ENCODE data around the gene SLC7A7. TPM values are rescaled to one million over a fixed set of nuclear protein-coding genes. Genes with fewer than 3 reads are reported as not detected.

SLC7A7 gene
- total and polyA plus RNA-seq, 2 of the 13 experiments (the other 11 are each of a cell fraction or from before 2014, with no cell fraction given): 0.13 to 0.63 TPM

- TF ChIP-seq, protein P1, sequence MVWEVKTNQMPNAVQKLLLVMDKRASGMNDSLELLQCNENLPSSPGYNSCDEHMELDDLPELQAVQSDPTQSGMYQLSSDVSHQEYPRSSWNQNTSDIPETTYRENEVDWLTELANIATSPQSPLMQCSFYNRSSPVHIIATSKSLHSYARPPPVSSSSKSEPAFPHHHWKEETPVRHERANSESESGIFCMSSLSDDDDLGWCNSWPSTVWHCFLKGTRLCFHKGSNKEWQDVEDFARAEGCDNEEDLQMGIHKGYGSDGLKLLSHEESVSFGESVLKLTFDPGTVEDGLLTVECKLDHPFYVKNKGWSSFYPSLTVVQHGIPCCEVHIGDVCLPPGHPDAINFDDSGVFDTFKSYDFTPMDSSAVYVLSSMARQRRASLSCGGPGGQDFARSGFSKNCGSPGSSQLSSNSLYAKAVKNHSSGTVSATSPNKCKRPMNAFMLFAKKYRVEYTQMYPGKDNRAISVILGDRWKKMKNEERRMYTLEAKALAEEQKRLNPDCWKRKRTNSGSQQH (CRISPR knock-in tag; IDR thresholded peaks at IDR 0.05; ENCODE audit: low read depth): no peak
- TF ChIP-seq ZBTB8A (CRISPR knock-in tag; IDR thresholded peaks at IDR 0.05; ENCODE audit: borderline replicate concordance, low read depth) (no peak), ZSCAN22 (CRISPR knock-in tag; IDR thresholded peaks at IDR 0.05) (no peak), THAP7 (CRISPR knock-in tag; IDR thresholded peaks at IDR 0.05) (no peak), KDM6A (CRISPR knock-in tag; IDR thresholded peaks at IDR 0.05; ENCODE audit: low read depth) (no peak), SP140L (CRISPR knock-in tag; IDR thresholded peaks at IDR 0.05; ENCODE audit: borderline replicate concordance) (no peak), KAT8 (CRISPR knock-in tag; IDR thresholded peaks at IDR 0.05) (no peak), SMYD3 (CRISPR knock-in tag; IDR thresholded peaks at IDR 0.05) (no peak), ZSCAN12 (CRISPR knock-in tag; IDR thresholded peaks at IDR 0.05) (0 out of 2 replicates have a peak, but pooled peaks have one; percentile 6), ZC3H13 (CRISPR knock-in tag; IDR thresholded peaks at IDR 0.05) (no peak; the same call in 1 of the 2 replicates), NR3C1 (CRISPR knock-in tag; IDR thresholded peaks at IDR 0.05) (no peak), ASH2L (IDR thresholded peaks at IDR 0.05; ENCODE audit: insufficient read length, low read depth, low read length) (no peak), ZNF12 (CRISPR knock-in tag; IDR thresholded peaks at IDR 0.05) (no peak), MAFK (conservative IDR thresholded peaks at IDR 0.05 in 1 of 2, IDR thresholded peaks at IDR 0.05 in 1 of 2; ENCODE audit: low read length in 2 of 2) (peak in 1 of 2 experiments; percentile 31; a peak in 1 of 4 replicates), ZNF607 (CRISPR knock-in tag; IDR thresholded peaks at IDR 0.05; ENCODE audit: borderline replicate concordance) (no peak), PAWR (CRISPR knock-in tag; IDR thresholded peaks at IDR 0.05; ENCODE audit: borderline replicate concordance) (no peak), ZNF782 (CRISPR knock-in tag; IDR thresholded peaks at IDR 0.05; ENCODE audit: borderline replicate concordance) (no peak)
- TF ChIP-seq, protein P2, sequence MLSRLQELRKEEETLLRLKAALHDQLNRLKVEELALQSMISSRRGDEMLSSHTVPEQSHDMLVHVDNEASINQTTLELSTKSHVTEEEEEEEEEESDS (CRISPR knock-in tag; IDR thresholded peaks at IDR 0.05; ENCODE audit: borderline replicate concordance): peak; percentile 41; the same call in 1 of the 2 replicates
- TF ChIP-seq, protein P3, sequence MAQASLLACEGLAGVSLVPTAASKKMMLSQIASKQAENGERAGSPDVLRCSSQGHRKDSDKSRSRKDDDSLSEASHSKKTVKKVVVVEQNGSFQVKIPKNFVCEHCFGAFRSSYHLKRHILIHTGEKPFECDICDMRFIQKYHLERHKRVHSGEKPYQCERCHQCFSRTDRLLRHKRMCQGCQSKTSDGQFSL (CRISPR knock-in tag; IDR thresholded peaks at IDR 0.05): no peak
- TF ChIP-seq, protein P4, sequence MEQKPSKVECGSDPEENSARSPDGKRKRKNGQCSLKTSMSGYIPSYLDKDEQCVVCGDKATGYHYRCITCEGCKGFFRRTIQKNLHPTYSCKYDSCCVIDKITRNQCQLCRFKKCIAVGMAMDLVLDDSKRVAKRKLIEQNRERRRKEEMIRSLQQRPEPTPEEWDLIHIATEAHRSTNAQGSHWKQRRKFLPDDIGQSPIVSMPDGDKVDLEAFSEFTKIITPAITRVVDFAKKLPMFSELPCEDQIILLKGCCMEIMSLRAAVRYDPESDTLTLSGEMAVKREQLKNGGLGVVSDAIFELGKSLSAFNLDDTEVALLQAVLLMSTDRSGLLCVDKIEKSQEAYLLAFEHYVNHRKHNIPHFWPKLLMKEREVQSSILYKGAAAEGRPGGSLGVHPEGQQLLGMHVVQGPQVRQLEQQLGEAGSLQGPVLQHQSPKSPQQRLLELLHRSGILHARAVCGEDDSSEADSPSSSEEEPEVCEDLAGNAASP (CRISPR knock-in tag; IDR thresholded peaks at IDR 0.05; ENCODE audit: borderline replicate concordance): no peak
Observed at GRCh38 chr14:22836301-22837113, 21.3 kb upstream of the SLC7A7 start, which contains the start of gene MMP14 (continued).

All from HepG2 (cell line).